ENCODE data around the gene ITFG1. TPM values are rescaled to one million over a fixed set of nuclear protein-coding genes. Genes with fewer than 3 reads are reported as not detected.
"Not testable (repeated sequence)": the region's sequence is repeated elsewhere in the genome, so short reads cannot be mapped to it uniquely, and the experiment has no call there.

Gene ITFG1
- total RNA-seq, 1 donor from 2014 or later: 50.0 TPM

DNA sequence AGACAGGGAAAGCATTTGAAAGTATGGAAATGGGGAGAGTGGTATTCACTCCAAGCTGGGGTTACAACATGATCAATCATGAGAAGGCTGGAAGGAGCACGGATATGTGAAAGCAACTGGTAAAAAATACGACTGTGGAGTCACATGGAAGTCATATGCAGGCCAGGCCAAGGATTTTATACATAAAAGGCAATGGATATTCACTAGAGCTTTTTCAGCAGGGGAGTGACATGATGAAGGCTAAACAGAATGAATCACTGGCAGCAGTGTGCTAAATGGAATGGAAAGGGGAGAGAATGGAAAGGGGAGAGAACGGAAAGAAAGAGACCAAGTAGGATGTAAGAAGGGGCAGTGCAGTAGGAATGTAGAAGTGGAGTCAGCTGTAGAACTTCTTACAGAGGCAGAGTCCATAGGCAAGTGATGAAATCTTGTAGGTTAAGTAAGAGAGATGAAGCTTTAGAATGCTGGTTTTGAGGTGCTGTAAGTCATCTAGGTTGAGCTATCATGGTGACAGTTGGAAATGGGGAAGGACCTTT, 304.1 kb downstream of the ITFG1 start:
- Histone ChIP-seq H3K27me3 (ENCODE audit: low read depth) (no peaks in the 10 kb centered on the region), H3K27ac (no peak overlapping the region), H3K4me3 (no peak overlapping the region), H3K4me1 (no peaks in the 10 kb centered on the region), H3K9me3 (no peaks in the 10 kb centered on the region), H3K36me3 (peaks cover 32% of the 10 kb centered on the region)
- TF ChIP-seq, protein P1, sequence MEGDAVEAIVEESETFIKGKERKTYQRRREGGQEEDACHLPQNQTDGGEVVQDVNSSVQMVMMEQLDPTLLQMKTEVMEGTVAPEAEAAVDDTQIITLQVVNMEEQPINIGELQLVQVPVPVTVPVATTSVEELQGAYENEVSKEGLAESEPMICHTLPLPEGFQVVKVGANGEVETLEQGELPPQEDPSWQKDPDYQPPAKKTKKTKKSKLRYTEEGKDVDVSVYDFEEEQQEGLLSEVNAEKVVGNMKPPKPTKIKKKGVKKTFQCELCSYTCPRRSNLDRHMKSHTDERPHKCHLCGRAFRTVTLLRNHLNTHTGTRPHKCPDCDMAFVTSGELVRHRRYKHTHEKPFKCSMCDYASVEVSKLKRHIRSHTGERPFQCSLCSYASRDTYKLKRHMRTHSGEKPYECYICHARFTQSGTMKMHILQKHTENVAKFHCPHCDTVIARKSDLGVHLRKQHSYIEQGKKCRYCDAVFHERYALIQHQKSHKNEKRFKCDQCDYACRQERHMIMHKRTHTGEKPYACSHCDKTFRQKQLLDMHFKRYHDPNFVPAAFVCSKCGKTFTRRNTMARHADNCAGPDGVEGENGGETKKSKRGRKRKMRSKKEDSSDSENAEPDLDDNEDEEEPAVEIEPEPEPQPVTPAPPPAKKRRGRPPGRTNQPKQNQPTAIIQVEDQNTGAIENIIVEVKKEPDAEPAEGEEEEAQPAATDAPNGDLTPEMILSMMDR (IDR thresholded peaks at IDR 0.05): no peak
- intact Hi-C loops (cut with DNase I): no loop called here
- ATAC-seq: no peak
- no peak for DNase-seq

DNA sequence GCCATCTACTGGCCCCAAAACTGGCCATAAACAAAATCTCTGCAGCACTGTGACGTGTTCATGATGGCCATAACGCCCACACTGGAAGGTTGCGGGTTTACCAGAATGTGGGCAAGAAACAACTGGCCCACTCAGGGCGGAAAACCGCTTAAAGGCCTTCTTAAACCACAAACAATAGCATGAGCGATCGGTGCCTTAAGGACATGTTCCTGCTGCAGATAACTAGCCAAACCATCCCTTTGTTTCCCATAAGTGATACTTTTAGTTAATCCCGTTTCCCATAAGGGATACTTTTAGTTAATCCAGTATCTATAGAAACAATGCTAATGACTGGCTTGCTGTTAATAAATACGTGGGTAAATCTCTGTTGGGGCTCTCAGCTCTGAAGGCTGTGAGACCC, 308.4 kb downstream of the ITFG1 start:
- DNase-seq; H3K4me1 ChIP-seq; H3K36me3 ChIP-seq; H3K27me3 ChIP-seq (ENCODE audit: low read depth); intact Hi-C loops (cut with DNase I); H3K4me3 ChIP-seq; H3K27ac ChIP-seq; H3K9me3 ChIP-seq; ATAC-seq: not testable (repeated sequence)

DNA sequence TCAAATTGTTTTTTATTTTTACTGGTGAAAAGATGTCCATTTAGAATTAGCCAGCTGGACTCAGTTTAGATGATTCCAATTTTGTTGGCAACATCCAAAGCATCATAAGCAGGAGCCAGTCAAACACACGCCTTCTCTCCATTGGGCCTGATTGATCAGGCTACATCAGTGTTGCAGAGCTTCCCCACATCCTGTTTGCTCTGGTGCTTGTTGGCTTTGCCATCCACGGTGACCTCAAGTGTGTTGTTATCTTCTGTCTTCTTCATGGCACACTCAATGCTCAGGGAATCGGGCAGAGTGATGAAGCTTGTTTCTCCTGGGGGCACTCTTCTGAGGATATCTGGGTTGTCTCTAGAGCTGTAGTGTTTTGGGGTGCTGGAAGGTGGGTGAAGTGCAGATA, 310.8 kb downstream of the ITFG1 start:
- Histone ChIP-seq H3K4me3 (no peak overlapping the region), H3K27ac (no peak overlapping the region), H3K27me3 (ENCODE audit: low read depth) (peaks cover 4% of the 10 kb centered on the region), H3K9me3 (no peaks in the 10 kb centered on the region), H3K36me3 (peaks cover 3% of the 10 kb centered on the region), H3K4me1 (no peaks in the 10 kb centered on the region)
- intact Hi-C loops (cut with DNase I): no loop called here
- no peak for ATAC-seq
- DNase-seq: no peak
- TF ChIP-seq, protein P1 (IDR thresholded peaks at IDR 0.05): no peak

DNA sequence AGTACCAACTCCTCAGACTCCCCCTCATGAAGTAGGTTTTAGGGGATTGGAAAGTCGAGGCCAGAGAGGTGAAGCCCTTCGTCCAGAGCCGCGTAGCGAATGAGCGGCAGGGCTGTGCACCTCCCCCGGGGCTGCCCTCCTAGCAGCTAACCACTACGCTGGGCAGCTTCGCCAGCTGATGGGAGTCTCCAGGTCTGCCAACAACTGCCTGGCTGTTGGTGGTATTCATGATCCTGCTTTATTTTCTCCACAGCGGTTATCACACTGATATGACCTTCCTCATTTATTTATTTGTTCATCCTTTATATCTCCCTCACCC, 316.3 kb downstream of the ITFG1 start:
- intact Hi-C loops (cut with DNase I): loop anchor here (10.0 kb wide), 1 partner anchor 1010 kb away; the partner anchor contains the start of gene ABCC12
- no peaks in the 10 kb centered on the region for H3K9me3 ChIP-seq
- TF ChIP-seq, protein P1 (IDR thresholded peaks at IDR 0.05): no peak
- peaks cover 15% of the 10 kb centered on the region for H3K4me1 ChIP-seq
- peak in 1 of 2 donors; percentile 3 for ATAC-seq
- H3K27ac ChIP-seq: no peak overlapping the region
- H3K4me3 ChIP-seq: peak overlapping the region; percentile 57
- peaks cover 13% of the 10 kb centered on the region for H3K27me3 ChIP-seq (ENCODE audit: low read depth)
- no peak for DNase-seq
- H3K36me3 ChIP-seq: no peaks in the 10 kb centered on the region

DNA sequence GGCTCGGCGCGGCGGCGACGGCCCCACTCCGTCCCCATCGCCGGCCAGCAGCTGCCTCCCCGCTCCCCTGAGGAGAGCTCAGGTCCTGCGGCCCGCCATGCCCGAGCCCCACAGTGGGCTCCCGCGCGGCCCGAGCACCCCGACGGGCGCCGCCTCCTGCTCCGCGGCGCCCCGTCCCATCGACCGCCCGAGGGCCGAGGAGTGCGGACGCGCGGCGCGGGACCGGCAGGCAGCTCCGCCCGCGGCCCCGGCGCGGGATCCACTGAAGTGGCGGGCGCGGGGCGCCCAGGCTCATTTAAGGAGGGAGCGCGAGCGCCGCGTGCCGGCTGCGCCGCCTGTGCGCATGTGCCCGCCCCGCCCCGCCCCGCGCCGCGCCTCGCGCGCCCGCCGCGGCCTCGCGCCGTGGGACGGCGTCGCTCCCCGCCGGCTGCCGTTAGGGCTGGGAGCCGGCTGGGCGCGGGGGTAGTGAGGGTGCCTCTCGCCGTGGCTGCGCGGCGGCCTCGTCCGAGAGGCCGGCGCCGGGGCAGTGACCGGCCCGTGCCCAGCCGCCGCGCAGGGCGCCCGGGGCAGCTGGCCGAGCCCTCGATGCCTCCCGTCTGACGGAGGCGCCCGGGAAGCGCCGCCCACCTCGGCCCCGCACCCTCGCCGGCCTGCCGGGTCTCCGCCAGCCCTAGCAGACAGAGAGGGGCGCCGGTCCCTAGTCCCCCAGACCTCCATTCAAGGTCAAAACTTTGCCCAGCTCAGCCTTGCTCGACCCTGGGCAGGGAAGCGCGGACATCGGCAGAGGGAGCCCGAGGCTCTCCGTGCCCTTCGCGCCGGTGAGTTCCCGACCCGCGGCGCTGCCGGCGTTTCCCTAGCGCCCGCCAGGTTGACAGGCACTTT, 316.9 kb downstream of the ITFG1 start, which contains the start of gene NETO2:
Gene NETO2, minus strand, starts transcription at position 269 of the 882 bp plus-strand sequence. CDS start 333 bp downstream, outside the sequence.
- Histone ChIP-seq H3K36me3 (no peaks in the 10 kb centered on the region), H3K4me1 (peaks cover 15% of the 10 kb centered on the region), H3K27ac (peak within 1 kb of the TSS; percentile 40), H3K9me3 (no peaks in the 10 kb centered on the region), H3K4me3 (peak within 1 kb of the TSS; percentile 61), H3K27me3 (ENCODE audit: low read depth) (peaks cover 13% of the 10 kb centered on the region)
- TF ChIP-seq, protein P1 (IDR thresholded peaks at IDR 0.05): peak; percentile 55
- intact Hi-C loops (cut with DNase I): loop anchor here (10.0 kb wide), 1 partner anchor 1011 kb away; the partner anchor contains the start of gene ABCC12
- ATAC-seq (peak; percentile 66 to 68), DNase-seq (peak; percentile 67)

Data from lower lobe of right lung (tissue), 2 donors.